ENCODE results near the gene CCDC87. TPM values are rescaled to one million over a fixed set of nuclear protein-coding genes. Genes with fewer than 3 reads are reported as not detected.

CCDC87 gene
- total RNA-seq, 1 experiment from 2014 or later: 0.75 TPM

DNA sequence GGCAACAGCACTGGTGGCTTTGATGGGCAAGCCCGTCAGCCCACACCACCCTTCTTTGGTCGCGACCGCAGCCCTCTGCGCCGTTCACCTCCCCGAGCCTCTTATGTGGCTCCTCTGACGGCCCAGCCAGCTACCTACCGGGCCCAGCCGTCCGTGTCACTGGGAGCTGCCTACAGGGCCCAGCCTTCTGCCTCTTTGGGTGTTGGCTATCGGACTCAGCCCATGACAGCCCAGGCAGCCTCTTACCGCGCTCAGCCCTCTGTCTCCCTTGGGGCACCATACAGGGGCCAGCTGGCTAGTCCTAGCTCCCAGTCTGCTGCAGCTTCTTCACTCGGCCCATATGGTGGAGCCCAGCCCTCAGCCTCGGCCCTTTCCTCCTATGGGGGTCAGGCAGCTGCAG lies 31.6 kb upstream of the CCDC87 start:
- H3K79me2 ChIP-seq (ENCODE audit: low read length): peaks cover 99% of the 10 kb centered on the region
- no peak overlapping the region for H2AFZ ChIP-seq (ENCODE audit: low read length)
- no peaks in the 10 kb centered on the region for H3K27me3 ChIP-seq (ENCODE audit: low read length)
- DNase-seq: no peak
- H3K9ac ChIP-seq (ENCODE audit: low read length): no peak overlapping the region
- H3K4me1 ChIP-seq (ENCODE audit: low read length): peaks cover 3% of the 10 kb centered on the region; the same call in 1 of the 2 replicates
- H3K4me3 ChIP-seq (ENCODE audit: low read length): no peak overlapping the region
- peaks cover 88% of the 10 kb centered on the region for H4K20me1 ChIP-seq (ENCODE audit: insufficient read depth, low read depth, low read length)
- no peak overlapping the region for H3K4me2 ChIP-seq (ENCODE audit: low read depth, low read length, poor library complexity, severe bottlenecking)
- no peaks in the 10 kb centered on the region for H3K9me3 ChIP-seq (ENCODE audit: low read length)
- H3K27ac ChIP-seq (ENCODE audit: low read length): no peak overlapping the region
- peaks cover 76% of the 10 kb centered on the region for H3K36me3 ChIP-seq (ENCODE audit: insufficient read depth, low read length)
- H3K9me2 ChIP-seq (replicated peaks; ENCODE audit: insufficient read depth, low read length): no peaks in the 10 kb centered on the region

DNA sequence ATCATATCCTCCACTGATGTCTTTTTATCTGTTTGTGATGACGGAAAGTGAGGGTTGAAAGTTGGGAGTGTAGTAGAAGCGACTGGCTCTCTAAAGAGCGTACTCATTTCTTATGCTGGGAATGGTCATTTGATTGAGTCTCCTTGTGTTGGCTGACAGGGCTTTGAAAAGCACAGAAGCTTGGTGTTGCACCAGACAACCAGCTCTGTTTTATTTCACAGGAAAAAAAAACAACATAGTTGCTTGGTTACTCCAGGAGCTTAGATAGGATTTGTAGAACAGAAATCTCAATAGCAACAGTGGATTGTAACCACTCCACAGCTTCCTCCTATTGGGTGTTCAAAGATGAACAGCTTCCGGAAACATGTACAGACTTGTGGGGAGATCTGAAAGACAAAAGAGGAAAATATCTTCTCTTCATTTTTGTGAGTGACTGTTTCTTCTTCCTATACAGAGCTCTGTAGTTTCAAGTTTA lies 26.3 kb upstream of the CCDC87 start:
- no peak overlapping the region for H3K27ac ChIP-seq (ENCODE audit: low read length)
- peak overlapping the region; percentile 92 for H3K4me2 ChIP-seq (ENCODE audit: low read depth, low read length, poor library complexity, severe bottlenecking)
- H3K9ac ChIP-seq (ENCODE audit: low read length): peak overlapping the region; percentile 91; the same call in 1 of the 2 replicates
- peak overlapping the region; percentile 97; the same call in 1 of the 2 replicates for H3K4me3 ChIP-seq (ENCODE audit: low read length)
- peaks cover 86% of the 10 kb centered on the region for H3K79me2 ChIP-seq (ENCODE audit: low read length)
- H3K36me3 ChIP-seq (ENCODE audit: insufficient read depth, low read length): peaks cover 45% of the 10 kb centered on the region
- H3K9me2 ChIP-seq (replicated peaks; ENCODE audit: insufficient read depth, low read length): no peaks in the 10 kb centered on the region
- peaks cover 30% of the 10 kb centered on the region for H3K4me1 ChIP-seq (ENCODE audit: low read length)
- H2AFZ ChIP-seq (ENCODE audit: low read length): no peak overlapping the region
- no peaks in the 10 kb centered on the region for H3K27me3 ChIP-seq (ENCODE audit: low read length)
- H4K20me1 ChIP-seq (ENCODE audit: insufficient read depth, low read depth, low read length): peaks cover 65% of the 10 kb centered on the region
- DNase-seq: no peak
- H3K9me3 ChIP-seq (ENCODE audit: low read length): no peaks in the 10 kb centered on the region

DNA sequence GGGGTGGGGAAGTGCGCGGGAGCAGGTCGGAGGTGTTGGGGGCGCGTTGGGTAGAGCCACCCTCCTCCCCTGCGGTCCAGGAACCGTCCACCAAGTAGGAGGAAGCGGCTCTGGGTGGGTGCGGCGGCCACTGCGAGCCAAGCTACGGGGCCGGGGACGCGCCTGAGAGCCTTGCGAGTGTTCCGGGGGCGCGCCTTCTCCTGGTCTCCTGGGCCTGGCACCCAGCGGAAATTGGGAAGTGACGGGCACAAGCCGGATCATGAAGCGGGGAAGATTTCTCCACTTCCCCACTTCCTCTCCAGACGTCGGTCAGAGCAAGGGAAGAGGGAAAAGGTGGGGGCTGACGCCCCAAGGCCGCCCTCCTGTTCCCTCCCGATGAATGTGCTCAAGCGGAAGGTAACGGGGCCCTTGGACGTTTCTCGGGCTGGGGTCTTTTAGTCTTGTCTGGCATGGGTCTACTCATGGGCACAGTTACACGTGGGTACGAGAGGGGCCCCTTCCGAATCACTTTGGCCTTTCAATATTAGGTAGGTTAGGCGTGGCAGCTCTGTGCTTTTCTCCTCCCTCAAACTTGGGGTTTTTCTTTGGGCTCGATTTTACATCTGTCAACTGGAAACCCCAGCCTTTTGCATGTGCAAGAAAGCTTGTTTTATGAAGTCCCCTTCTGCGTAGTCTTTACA lies 24.4 kb upstream of the CCDC87 start:
- peaks cover 30% of the 10 kb centered on the region for H3K4me1 ChIP-seq (ENCODE audit: low read length)
- peak overlapping the region; percentile 92 for H3K4me2 ChIP-seq (ENCODE audit: low read depth, low read length, poor library complexity, severe bottlenecking)
- no peaks in the 10 kb centered on the region for H3K9me2 ChIP-seq (replicated peaks; ENCODE audit: insufficient read depth, low read length)
- H3K79me2 ChIP-seq (ENCODE audit: low read length): peaks cover 68% of the 10 kb centered on the region
- peak overlapping the region; percentile 97 for H3K4me3 ChIP-seq (ENCODE audit: low read length)
- H3K36me3 ChIP-seq (ENCODE audit: insufficient read depth, low read length): peaks cover 28% of the 10 kb centered on the region
- no peak for DNase-seq
- H3K27ac ChIP-seq (ENCODE audit: low read length): peak overlapping the region; percentile 83
- no peak overlapping the region for H2AFZ ChIP-seq (ENCODE audit: low read length)
- peaks cover 47% of the 10 kb centered on the region for H4K20me1 ChIP-seq (ENCODE audit: insufficient read depth, low read depth, low read length)
- H3K9ac ChIP-seq (ENCODE audit: low read length): peak overlapping the region; percentile 91
- no peaks in the 10 kb centered on the region for H3K9me3 ChIP-seq (ENCODE audit: low read length)
- no peaks in the 10 kb centered on the region for H3K27me3 ChIP-seq (ENCODE audit: low read length)

DNA sequence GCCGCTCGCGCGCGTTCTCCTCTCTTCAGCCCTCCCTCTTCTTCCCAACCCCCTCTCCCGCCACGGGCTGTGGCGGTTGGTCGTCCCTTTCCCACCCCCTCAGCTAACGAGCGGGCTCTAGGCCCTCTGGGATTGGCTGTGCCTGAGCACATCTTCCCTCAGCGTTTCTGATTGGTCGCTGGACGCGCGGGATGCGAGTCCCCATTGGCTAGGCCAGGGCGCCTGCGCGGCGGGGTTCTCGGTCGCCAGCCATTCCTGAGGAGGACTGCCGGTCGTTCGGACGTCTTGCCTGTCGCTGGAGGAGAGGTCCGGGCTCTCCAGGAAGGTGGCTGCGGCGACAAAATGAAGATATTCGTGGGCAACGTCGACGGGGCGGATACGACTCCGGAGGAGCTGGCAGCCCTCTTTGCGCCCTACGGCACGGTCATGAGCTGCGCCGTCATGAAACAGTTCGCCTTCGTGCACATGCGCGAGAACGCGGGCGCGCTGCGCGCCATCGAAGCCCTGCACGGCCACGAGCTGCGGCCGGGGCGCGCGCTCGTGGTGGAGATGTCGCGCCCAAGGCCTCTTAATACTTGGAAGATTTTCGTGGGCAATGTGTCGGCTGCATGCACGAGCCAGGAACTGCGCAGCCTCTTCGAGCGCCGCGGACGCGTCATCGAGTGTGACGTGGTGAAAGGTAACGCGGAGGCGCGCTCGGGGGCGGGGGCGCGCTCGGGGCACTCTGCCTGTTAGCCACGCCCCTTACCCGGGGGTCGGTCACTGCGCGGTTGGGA lies 23.7 kb upstream of the CCDC87 start, which contains the start of gene RBM14:
RBM14 (plus strand) TSS at position 252 of the 776 bp plus-strand sequence; CDS start at position 343, 91 bp downstream.
- Histone ChIP-seq H2AFZ (ENCODE audit: low read length) (no peak within 1 kb of the TSS), H3K9me2 (replicated peaks; ENCODE audit: insufficient read depth, low read length) (no peaks in the 10 kb centered on the region), H3K4me1 (ENCODE audit: low read length) (peaks cover 36% of the 10 kb centered on the region), H3K9me3 (ENCODE audit: low read length) (no peaks in the 10 kb centered on the region), H4K20me1 (ENCODE audit: insufficient read depth, low read depth, low read length) (peaks cover 41% of the 10 kb centered on the region), H3K79me2 (ENCODE audit: low read length) (peaks cover 60% of the 10 kb centered on the region), H3K27ac (ENCODE audit: low read length) (peak within 1 kb of the TSS; percentile 87), H3K36me3 (ENCODE audit: insufficient read depth, low read length) (peaks cover 28% of the 10 kb centered on the region), H3K9ac (ENCODE audit: low read length) (peak within 1 kb of the TSS; percentile 91), H3K27me3 (ENCODE audit: low read length) (no peaks in the 10 kb centered on the region), H3K4me3 (ENCODE audit: low read length) (peak within 1 kb of the TSS; percentile 97), H3K4me2 (ENCODE audit: low read depth, low read length, poor library complexity, severe bottlenecking) (peak within 1 kb of the TSS; percentile 96)
- DNase-seq: peak; percentile 100

DNA sequence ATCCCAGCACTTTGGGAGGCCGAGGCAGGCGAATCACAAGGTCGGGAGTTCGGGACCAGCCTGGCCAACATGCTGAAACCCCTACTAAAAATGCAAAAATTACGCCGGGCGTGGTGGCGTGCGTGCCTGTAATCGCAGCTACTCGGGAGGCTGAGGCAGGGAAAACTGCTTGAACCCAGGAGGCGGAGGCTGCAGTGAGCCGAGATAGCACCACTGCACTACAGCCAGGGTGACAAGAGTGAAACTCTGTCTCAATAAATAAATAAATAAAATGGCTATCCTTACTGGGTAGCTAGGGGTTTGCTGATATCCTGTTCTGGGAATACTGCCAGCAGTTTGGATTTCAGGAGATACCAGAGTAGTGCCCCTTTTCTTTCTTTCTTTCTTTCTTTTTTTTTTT lies 21.2 kb upstream of the CCDC87 start:
- H4K20me1 ChIP-seq (ENCODE audit: insufficient read depth, low read depth, low read length): peaks cover 23% of the 10 kb centered on the region
- no peaks in the 10 kb centered on the region for H3K9me3 ChIP-seq (ENCODE audit: low read length)
- DNase-seq: no peak
- no peak overlapping the region for H2AFZ ChIP-seq (ENCODE audit: low read length)
- peaks cover 20% of the 10 kb centered on the region for H3K36me3 ChIP-seq (ENCODE audit: insufficient read depth, low read length)
- H3K4me2 ChIP-seq (ENCODE audit: low read depth, low read length, poor library complexity, severe bottlenecking): no peak overlapping the region
- H3K9me2 ChIP-seq (replicated peaks; ENCODE audit: insufficient read depth, low read length): no peaks in the 10 kb centered on the region
- H3K4me1 ChIP-seq (ENCODE audit: low read length): peaks cover 49% of the 10 kb centered on the region
- no peaks in the 10 kb centered on the region for H3K27me3 ChIP-seq (ENCODE audit: low read length)
- peaks cover 37% of the 10 kb centered on the region for H3K79me2 ChIP-seq (ENCODE audit: low read length)
- no peak overlapping the region for H3K4me3 ChIP-seq (ENCODE audit: low read length)
- no peak overlapping the region for H3K27ac ChIP-seq (ENCODE audit: low read length)
- H3K9ac ChIP-seq (ENCODE audit: low read length): no peak overlapping the region

DNA sequence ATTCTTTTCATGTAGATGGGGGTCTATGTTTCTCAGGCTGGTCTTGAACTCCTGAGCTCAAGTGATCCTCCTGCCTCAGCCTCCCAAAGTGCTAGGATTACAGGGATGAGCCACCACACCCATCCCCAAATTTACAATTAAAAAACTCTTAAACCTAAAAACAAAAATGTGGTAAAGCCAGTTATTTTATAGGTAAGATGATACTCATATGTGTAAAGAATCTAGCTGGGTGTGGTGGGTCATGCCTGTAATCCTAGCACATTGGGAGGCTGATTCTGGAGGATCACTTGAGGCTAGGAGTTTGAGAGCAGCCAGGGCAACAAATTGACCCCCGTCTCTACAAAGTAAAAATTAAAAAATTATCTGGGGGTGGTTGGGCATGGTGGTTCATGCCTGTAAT lies 19.6 kb upstream of the CCDC87 start:
- Histone ChIP-seq H3K79me2 (ENCODE audit: low read length) (peaks cover 21% of the 10 kb centered on the region), H3K9me3 (ENCODE audit: low read length) (no peaks in the 10 kb centered on the region), H3K4me3 (ENCODE audit: low read length) (no peak overlapping the region), H3K27ac (ENCODE audit: low read length) (peak overlapping the region; percentile 73), H3K9me2 (replicated peaks; ENCODE audit: insufficient read depth, low read length) (no peaks in the 10 kb centered on the region), H3K27me3 (ENCODE audit: low read length) (no peaks in the 10 kb centered on the region), H3K36me3 (ENCODE audit: insufficient read depth, low read length) (peaks cover 3% of the 10 kb centered on the region), H4K20me1 (ENCODE audit: insufficient read depth, low read depth, low read length) (peaks cover 7% of the 10 kb centered on the region), H3K9ac (ENCODE audit: low read length) (no peak overlapping the region), H2AFZ (ENCODE audit: low read length) (no peak overlapping the region), H3K4me2 (ENCODE audit: low read depth, low read length, poor library complexity, severe bottlenecking) (no peak overlapping the region), H3K4me1 (ENCODE audit: low read length) (peaks cover 37% of the 10 kb centered on the region)
- no peak for DNase-seq

DNA sequence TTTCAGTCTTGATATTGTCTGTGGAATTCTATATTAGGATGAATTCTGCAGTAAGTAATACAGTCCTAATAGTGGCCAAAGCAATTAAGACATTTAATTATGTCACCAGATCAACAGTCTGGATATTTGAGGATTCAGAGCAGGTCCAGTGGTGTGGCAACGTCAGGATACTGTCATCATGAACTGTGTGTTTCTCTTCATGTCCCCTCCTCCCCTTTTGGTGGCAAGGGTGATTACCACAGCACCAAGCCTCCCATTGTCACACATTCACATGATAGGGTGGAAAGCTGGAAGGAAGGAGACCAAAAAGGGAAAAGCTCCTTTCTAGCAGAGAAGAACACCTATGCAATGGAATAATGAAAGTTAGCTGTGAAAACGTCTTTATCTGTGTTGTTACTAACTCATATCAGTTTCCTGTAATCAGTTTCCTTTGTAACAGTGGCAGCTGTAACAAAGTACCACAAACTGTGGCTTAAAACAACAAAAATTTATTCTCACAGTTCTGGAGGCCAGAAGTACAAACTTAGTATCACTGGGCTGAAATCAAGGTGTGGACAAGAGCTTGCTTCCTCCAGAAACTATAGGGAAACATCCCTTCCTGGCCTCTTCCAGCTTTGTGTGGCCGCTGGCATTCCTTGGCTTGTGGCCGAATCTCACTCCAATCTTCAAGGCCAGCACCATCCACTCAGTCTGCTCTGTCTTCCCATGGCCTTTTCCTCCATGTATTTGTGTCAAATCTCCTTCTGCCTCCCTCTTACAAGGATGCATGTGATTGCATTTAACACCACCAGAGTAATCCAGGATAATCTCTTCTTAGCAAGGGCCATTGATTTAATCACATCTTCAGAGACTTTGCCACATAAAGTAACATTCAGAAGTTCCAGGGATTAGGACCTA lies 17.1 kb upstream of the CCDC87 start:
- Histone ChIP-seq H4K20me1 (ENCODE audit: insufficient read depth, low read depth, low read length) (no peaks in the 10 kb centered on the region), H3K9ac (ENCODE audit: low read length) (no peak overlapping the region), H3K27ac (ENCODE audit: low read length) (peak overlapping the region; percentile 73), H3K36me3 (ENCODE audit: insufficient read depth, low read length) (no peaks in the 10 kb centered on the region; the same call in none of the 2 replicates), H3K4me3 (ENCODE audit: low read length) (no peak overlapping the region), H3K79me2 (ENCODE audit: low read length) (no peaks in the 10 kb centered on the region), H3K4me2 (ENCODE audit: low read depth, low read length, poor library complexity, severe bottlenecking) (no peak overlapping the region), H3K27me3 (ENCODE audit: low read length) (no peaks in the 10 kb centered on the region), H3K9me3 (ENCODE audit: low read length) (no peaks in the 10 kb centered on the region), H3K4me1 (ENCODE audit: low read length) (peaks cover 29% of the 10 kb centered on the region), H3K9me2 (replicated peaks; ENCODE audit: insufficient read depth, low read length) (no peaks in the 10 kb centered on the region), H2AFZ (ENCODE audit: low read length) (no peak overlapping the region)
- no peak for DNase-seq

Measured in Karpas-422 (cell line).